ENCODE results near the gene ADAMTS2.
"Not testable (repeated sequence)": the region's sequence is repeated elsewhere in the genome, so short reads cannot be mapped to it uniquely, and the experiment has no call there.

The ADAMTS2 gene

DNA sequence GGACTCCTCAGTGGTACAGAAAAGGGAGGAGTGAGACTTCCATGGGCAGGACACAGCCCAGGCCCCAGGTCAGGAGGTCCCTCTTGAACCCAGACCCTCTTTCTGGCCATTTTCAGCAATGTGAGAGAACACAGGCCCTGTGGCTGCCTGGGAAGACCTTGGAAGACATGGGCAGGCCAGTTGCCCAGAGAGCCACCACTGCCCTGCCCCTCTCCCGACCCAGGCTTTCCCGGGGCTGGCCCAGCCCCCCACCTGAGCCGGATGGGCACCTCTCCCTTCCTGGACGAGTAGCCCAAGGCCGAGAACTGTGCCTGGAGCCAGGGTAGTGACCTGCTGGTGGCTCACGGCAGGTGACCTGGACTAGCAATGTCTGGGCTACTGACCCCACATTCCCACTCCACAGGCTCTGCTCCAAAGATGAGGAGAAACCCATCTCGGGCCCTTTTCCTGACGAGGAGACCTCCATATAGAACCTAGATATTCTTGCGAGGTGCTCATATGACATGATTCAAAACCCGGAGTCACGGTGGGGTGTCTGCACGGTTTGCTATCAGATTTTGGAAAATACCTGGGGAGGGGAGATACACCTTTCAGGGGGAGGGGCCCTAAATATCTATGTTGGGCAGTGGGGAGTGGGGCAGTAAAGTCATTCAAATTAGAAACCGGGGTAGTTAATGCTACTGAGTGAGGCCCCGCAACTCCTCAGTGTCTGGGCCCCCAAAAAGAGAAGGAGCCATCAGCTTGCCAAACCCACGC lies 225.7 kb downstream of the ADAMTS2 start:
- DNase-seq, result no peak

DNA sequence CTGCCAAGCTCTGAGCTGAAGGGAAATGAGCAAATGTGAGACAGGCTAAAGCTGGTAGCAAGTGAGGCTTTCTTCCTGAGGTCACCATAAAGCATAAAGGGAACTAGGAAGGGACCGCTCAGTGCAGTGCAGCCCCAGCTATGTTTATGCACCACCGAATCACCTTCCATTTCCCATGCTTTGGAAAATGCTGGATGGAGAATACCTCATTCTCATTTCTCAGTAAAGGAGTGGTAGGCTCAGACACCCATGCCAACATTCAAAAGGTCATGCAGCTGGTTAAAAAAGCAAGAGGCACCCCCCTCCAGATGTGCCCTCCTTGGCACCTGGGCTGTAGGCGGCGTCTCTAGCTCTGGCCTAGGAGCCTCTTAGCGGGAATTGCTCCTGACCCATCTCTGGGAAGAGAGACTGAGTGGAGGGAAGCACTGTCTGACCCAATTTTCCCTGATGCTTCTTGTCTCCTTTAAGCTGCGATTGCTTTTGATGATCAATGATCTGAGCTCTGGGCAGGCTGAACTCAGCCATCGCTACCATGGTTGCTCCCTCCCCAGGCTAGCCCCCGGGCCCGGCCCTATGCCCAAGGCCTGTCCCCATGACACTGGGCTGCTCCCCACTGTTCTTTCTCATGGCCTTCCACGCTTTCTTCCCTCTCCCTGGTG lies 226.4 kb downstream of the ADAMTS2 start:
- DNase-seq, result no peak

DNA sequence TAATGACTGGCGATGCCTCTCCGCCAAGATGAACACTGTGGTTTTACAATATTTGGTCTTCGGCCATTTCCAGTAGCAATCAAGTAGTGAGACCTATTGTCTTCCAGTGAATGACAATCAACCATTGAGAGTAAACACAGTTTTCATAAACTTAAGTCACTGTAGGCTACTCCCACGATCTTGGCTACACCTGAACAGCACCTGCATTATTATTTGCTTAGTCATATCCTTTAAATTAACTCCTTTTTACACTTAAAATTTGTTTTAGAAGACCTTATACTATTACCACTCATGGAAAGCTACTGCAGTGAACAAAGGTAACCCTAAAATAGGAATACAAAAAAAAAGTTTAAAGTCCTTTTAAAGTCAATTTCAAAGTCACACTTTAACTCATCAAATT lies 226.9 kb downstream of the ADAMTS2 start:
- DNase-seq, result no peak

DNA sequence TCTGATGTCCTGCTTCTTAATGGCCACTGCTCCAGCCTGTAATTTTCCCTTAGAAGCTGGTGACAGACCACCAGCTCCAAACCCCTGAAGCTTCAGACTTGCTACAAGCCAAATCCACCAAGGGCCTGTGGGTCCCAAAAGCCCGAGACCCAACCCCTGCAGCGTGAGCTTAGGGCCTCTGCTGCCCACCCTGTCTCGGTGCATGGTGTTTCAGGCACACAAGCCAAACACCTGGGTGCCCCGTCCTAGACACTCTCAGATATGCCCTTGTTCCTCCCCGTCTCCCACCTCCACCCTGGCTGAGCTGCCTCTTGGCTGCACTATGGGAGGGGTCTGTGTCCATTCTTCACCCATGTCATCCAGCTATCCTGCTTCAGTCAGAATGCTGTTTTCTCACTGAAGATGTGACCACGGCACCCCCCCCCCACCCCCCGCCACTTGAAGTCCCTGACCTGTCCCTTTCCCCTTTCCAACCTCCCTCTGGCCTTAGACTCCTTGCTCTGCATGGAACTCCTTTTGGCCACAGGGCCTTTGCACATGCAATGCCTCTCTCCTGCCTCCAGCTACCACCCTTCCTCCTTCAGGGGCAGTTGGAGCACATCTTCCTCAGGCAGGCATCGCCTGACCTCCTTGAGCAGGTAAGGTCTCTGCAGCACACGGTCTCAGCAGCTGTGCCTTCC lies 229.3 kb downstream of the ADAMTS2 start:
- no peak for DNase-seq

DNA sequence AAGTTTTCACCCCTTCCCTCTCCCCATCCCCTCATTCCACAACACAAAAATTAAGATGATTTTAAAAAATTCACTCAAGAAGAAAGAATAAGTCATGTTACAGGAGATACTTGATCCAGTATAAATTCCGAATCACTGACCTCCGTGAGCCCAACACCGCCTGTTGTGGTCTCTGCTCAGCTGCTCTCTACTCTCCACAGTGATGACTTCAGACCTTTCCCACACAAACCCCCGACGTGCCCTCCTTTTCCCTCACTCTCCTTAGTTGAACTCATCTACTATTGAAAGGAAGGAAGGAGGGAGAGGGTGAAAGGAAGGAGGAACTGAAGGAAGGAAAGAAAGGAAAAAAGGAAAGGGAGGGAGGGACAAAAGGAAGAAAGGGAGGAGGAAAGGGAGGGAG lies 230.0 kb downstream of the ADAMTS2 start:
- no peak for DNase-seq

DNA sequence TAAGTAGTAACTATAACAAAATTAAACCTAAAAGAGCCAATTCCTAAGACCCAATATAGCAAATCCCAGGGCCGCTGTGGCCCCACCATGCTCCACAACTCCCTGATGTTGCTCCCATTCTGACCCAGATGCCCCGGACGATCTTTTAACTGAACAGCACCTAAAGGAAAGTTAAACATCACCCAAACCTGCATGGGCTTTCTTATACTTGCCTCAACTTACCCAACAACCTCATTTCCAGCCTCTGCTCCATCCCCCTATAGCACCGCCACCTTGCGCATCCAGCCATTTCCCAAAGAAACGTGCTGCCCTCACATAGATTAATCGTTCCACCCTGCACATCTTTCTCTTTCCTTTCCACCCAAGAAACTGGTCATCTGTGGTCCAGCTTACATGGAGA lies 230.5 kb downstream of the ADAMTS2 start:
- DNase-seq, result no peak

DNA sequence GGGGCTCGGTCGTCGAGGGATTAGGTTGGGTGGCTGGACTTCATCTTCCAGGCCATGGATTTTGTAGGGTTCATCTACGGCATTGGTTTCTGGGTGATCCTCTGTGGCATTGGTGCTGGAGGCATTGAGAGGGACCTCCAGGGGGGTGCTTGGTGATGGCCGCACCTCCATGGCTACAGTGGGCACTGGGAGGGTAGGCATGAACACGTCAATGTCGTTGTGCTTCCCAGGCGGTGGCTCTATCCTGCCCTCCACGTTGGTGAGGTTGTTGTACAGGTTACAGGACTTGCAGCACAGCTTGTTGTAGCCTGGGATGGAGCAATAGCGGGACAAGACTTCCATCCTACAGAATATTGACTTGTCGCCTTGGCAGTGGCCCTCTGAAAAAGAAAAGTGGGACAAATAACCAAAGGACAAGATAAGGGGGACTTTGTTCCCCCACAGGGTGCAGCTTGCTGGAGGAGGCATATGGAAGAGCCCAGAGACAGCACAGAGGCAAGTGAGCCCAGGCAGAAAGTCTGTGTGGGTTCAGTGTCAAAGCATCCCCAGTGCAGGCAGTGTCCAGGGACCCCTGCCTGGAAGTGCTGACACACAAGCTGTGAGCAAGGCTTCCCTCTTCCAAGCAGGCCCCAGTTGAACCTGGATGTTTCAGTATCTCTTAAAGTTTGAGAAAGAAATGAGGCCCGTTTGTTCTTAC lies 231.2 kb downstream of the ADAMTS2 start:
- no peak for DNase-seq

DNA sequence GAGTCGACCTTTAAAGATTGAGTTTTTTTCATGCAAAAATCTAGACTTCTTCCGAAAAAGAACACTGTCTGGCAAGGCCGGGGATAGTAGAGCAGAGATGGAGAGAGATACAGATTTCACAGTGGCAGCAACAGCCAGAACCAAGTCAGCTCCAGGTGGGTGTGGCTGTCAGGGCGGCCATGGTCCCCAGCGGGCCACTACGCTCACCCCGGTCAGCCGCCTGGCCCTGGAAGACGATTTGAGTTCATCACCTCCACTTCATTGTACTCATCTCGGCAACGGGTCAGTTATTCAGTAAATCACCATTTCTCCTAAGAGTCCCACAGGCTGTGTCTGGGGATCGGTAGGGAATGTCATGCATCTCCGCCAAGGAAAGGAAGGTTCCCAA lies 232.1 kb downstream of the ADAMTS2 start:
- DNase-seq, result no peak

DNA sequence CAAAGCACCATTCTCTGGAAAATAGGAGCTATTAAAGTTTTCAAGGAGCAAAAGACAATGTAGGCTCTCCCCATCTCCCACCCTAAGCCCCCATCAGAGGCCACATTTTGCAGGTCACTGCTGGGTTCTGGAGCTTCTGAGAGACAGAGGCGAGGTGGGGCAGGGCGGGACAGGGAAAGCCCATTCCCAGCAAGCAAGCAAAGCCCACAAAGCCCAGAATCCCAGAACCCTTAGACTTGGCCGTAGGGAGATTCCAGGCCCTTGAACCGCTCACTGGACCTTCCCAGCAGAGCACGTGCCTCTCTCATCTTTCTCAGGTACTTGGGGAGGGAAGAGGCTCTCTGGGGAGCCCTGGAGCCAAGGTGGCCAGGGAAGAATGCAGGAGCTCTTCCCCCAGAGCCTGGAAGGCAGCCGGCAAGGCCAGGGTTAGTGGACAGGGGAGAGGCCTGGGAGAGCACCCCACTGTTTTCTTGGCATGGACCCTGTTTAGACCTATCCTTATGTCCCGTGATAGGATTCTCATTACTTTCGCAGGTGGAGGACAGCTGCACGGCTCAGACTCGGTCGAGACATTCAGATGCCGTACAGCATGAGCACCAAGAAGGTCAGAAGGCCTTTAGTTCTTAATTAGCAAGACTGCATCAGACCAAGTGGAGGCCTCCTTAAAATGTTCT lies 232.7 kb downstream of the ADAMTS2 start:
- no peak for DNase-seq

DNA sequence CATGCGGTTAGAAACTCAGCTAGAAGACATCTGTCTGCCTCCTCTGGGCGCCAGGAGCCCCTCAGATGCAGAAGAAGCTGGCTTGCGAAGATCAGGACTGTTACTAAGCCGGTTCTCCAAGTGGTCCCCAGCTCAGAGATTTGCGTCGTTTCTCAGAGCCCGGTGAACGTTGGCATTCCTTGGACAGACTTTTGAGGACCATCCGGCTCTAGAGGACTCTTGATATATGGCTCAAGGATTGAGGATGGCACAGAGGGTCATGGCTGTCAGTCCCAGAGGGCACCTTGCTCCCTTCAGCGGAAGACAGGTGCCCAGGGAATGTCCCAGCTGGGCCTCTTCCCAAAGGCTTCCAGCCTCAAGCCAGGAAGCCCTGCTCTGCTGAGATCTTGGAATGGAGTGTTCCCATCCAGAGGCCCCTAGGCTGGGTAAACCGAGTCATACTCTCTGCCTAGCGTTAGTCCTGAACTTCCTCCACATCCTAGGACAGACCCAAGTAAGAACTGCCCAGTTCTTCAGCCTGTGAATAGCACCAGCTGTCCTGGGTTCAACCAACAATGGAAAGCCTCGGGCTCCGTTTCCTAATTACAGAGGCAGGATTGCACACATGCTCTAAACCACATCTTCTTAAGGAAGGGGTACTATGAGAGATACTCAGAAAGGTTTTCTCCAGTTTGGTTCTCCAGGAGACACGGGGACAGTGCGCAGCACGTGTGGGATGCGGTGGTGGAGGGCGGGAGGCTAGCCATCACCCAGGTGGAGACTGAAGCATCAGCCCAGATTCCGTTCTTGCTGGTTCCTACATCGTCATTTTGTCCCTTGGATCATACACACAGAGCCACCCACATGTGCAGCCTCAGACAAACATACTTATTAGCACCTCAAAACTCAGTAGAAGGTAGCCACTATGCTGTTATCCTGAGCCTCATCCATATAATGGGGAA lies 233.7 kb downstream of the ADAMTS2 start:
- no peak for DNase-seq

DNA sequence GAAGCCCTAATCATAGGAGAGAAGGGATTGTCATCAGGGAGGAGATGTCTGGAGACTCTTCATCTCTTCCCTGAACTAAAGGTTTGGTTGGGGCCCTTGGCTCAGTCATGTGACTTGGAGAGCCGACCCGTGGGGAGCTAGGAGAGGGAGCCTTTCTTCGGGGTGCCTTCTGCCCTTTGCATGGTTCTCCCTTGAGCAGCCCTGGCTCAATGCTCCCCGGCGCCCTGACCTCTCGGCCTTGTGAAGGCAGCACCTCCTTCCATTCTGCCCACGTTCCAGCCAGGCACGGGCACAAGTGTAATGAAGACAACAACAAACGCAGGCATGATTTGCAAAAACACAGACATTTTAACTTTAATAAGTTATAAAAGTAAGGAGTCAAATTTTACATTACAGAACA lies 234.7 kb downstream of the ADAMTS2 start:
- DNase-seq, result no peak

DNA sequence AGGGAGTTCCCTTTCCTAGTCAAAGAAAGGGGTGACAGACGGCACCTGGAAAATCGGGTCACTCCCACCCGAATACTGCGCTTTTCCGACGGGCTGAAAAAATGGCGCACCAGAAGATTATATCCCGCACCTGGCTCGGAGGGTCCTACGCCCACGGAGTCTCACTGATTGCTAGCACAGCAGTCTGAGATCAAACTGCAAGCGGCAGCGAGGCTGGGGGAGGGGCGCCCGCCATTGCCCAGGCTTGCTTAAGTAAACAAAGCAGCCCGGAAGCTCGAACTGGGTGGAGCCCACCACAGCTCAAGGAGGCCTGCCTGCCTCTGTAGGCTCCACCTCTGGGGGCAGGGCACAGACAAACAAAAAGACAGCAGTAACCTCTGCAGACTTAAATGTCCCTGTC lies 244.0 kb downstream of the ADAMTS2 start:
- DNase-seq, result not testable (repeated sequence)

DNA sequence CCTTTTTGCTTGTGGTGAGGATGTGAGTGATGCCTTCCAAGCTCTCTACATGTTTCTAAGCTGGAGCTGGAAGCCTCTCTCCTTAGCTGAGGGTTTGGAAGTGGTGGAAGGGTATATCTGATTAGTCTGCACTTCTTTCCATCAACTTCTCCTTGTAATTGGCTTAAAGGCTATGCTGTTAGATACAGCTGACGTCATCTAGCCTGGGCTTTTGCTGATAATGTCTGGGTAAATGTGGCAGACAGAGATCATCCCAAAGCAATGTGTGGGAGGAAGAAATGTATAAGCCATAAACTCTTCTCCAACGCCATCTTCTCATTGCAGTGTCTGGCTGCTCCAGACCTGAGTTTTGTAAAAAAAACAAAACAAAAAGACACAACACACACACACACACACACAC lies 255.8 kb downstream of the ADAMTS2 start:
- DNase-seq, result no peak

DNA sequence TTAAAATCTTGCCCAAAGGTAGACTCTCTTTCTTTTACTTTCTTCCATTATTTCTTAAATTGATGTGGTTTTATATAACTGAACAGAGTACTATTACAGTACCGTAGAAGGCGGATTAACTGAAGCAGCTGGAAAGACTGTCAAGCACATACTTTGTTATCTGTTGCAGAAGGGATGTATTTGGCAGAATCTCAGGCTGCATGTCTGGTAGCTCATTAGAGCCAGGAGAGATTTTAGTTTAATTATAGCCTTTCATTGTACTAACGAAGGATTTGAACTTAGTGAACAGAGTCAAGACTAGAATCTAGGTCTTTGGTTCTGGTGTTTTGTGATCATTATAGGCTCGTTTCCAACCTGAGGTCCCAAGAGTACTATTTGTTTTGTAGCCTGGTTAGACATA lies 264.5 kb downstream of the ADAMTS2 start:
- no peak for DNase-seq

DNA sequence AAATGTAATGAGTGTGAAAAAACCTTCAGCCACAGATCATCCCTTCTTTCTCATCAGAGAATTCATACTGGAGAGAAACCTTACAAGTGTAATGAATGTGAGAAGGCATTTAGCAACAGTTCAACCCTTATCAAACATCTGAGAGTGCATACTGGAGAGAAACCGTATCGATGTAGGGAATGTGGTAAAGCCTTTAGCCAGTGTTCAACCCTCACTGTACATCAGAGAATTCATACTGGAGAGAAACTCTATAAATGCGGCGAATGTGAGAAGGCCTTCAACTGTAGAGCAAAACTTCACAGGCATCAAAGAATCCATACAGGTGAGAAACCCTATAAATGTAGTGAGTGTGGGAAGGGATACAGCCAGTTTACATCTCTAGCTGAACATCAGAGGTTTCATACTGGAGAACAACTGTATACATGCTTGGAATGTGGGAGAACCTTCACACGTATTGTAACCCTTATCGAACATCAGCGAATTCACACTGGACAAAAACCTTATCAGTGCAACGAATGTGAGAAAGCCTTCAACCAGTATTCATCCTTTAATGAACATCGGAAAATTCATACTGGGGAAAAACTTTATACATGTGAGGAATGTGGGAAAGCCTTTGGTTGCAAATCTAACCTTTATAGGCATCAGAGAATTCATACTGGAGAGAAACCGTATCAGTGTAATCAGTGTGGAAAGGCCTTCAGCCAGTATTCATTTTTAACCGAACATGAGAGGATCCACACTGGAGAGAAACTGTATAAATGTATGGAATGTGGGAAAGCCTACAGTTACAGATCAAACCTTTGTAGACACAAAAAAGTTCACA lies 265.9 kb downstream of the ADAMTS2 start:
- DNase-seq, result no peak

DNA sequence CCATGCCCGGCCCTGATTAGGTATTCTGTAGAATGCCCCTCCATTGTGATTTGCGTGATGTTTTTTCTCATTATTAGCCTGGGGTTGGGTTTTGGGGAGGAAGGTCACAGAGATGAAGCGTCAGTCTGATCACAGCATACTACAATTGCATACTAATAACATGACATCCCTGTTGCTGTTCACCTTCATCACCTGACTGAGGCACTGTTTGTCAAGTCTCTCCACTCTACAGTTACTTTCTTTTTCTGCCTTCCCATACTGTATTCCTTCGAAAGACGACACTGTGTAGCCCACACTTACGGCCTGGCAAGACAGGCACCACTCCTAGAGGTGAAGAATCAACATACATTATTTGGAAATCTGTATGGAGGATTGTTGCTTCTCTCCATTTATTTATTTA lies 279.6 kb downstream of the ADAMTS2 start:
- no peak for DNase-seq

DNA sequence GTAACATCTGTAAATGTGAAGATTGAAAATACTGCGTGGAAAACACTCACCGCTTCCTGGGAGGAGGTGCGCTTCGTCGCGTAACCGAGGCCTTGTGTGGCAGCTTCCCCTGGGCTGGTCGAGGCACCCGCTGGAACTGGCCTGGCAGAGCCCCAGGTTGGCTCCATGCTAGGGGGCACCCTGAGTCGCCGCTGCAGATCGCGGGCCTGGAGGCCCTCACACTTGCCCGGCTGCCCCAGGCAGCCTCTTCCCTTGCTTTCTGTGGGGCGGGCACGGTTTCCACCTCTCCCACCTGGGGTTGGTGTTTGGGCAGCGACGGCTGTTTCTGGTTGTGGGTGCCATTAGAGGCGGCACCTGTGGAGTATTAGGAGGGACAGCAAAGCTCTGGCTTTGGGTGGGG lies 284.2 kb downstream of the ADAMTS2 start:
- DNase-seq, result no peak

Data from activated naive CD4-positive, alpha-beta T cell (primary cell).